Kidney epithelial cell (primary cell): ENCODE results near the gene PTPRJ. TPM values are rescaled to one million over a fixed set of nuclear protein-coding genes. Genes with fewer than 3 reads are reported as not detected.

Experiments used
- DNase-seq: peaks from one replicate; pipeline ENCODE4 v3.0.0-alpha.2; 2010; ENCODE audit warnings: low read depth
- H3K27me3 ChIP-seq: 2 replicates; pipeline ENCODE4 v1.6.0; 2011; ENCODE audit warnings: low read length; ENCODE audit not compliant: control insufficient read depth, insufficient read depth
- H3K36me3 ChIP-seq: 2 replicates; pipeline ENCODE4 v1.5.1; 2011; ENCODE audit warnings: low read length; ENCODE audit not compliant: control insufficient read depth, insufficient read depth
- H3K4me3 ChIP-seq: 2 replicates; pipeline ENCODE4 v1.5.1; 2011; ENCODE audit warnings: low read depth, mild to moderate bottlenecking, control low read depth, low read length
- CTCF ChIP-seq: IDR thresholded peaks from 2 replicates; pipeline ENCODE4 v1.5.1; 2011; ENCODE audit warnings: mild to moderate bottlenecking, moderate library complexity, low read length, control low read depth, inconsistent platforms; ENCODE audit not compliant: insufficient read depth, poor library complexity, severe bottlenecking
- total RNA-seq: library from RNA; depleted of rRNA; stranded (reverse); fragments of >200 nt; gene quantifications from 2 replicates; pipeline ENCODE4 v1.2.3, GENCODE V29; 2015

The PTPRJ gene
- total RNA-seq, 1 donor from 2014 or later = 42.3 TPM

- no peaks in the 10 kb centered on the region for H3K36me3 ChIP-seq
- H3K27me3 ChIP-seq = no peaks in the 10 kb centered on the region
- TF ChIP-seq CTCF = no peak
- H3K4me3 ChIP-seq = no peak overlapping the region
- DNase-seq = no peak
Observed at GRCh38 chr11:48006301-48006992, 26.1 kb downstream of the PTPRJ start.

GRCh38 chr11:48007677-48008076 is 27.3 kb downstream of the PTPRJ start:
- H3K27me3 ChIP-seq = no peaks in the 10 kb centered on the region
- H3K36me3 ChIP-seq = no peaks in the 10 kb centered on the region
- DNase-seq = no peak
- no peak overlapping the region for H3K4me3 ChIP-seq
- no peak for TF ChIP-seq CTCF

GRCh38 chr11:48008951-48009270 is 28.6 kb downstream of the PTPRJ start:
- Histone ChIP-seq H3K27me3 (no peaks in the 10 kb centered on the region), H3K4me3 (no peak overlapping the region), H3K36me3 (peaks cover 2% of the 10 kb centered on the region)
- no peak for DNase-seq
- no peak for TF ChIP-seq CTCF

- DNase-seq = no peak
- no peak for TF ChIP-seq CTCF
Observed at GRCh38 chr11:48011102-48011797, 30.9 kb downstream of the PTPRJ start.

GRCh38 chr11:48011798-48012391 is 31.5 kb downstream of the PTPRJ start:
- peaks cover 2% of the 10 kb centered on the region for H3K36me3 ChIP-seq
- no peak for DNase-seq
- no peak for TF ChIP-seq CTCF
- no peaks in the 10 kb centered on the region for H3K27me3 ChIP-seq
- H3K4me3 ChIP-seq = no peak overlapping the region

More at GRCh38 chr11:48011102-48011797, 30.9 kb downstream of the PTPRJ start:
- Histone ChIP-seq H3K36me3 (peaks cover 2% of the 10 kb centered on the region), H3K27me3 (no peaks in the 10 kb centered on the region), H3K4me3 (no peak overlapping the region)
